Brain microvascular endothelial cell (primary cell): Measurements from ENCODE around the gene RASSF1.

Experiments used
- DNase-seq: peaks from one replicate; pipeline ENCODE4 v3.0.0-alpha.2; 2020
- H3K27ac ChIP-seq: fragments of 250-450 bp; sonication (Bioruptor Pico); 2 replicates; pipeline ENCODE4 v1.5.1; 2020; ENCODE audit warnings: mild to moderate bottlenecking, moderate library complexity
- H3K27me3 ChIP-seq: fragments of 250-450 bp; sonication (Bioruptor Pico); replicated peaks from 2 replicates; pipeline ENCODE4 v1.5.1; 2020; ENCODE audit warnings: mild to moderate bottlenecking
- H3K36me3 ChIP-seq: fragments of 250-450 bp; sonication (Bioruptor Pico); replicated peaks from 2 replicates; pipeline ENCODE4 v1.5.1; 2020; ENCODE audit warnings: mild to moderate bottlenecking
- H3K4me3 ChIP-seq: 2 replicates; pipeline ENCODE4 v1.5.1; 2011; ENCODE audit warnings: low read depth, mild to moderate bottlenecking, control low read depth, low read length, moderate library complexity
- CTCF ChIP-seq: IDR thresholded peaks from 2 replicates; pipeline ENCODE4 v1.5.1; 2011; ENCODE audit warnings: low read depth, mild to moderate bottlenecking, moderate library complexity, low read length, control low read depth, inconsistent platforms; ENCODE audit errors: missing control alignments
- in situ Hi-C: cut with HindIII; loops from 2 replicates; pipeline ENCODE4 v1.10.0; 2017; ENCODE audit warnings: low sequenced_read_pairs, low pct_ligation_motif_present

RASSF1 gene

GRCh38 chr3:50298836-50299637, 41.6 kb downstream of the RASSF1 start, which contains the start of the genes HYAL3 and NAA80:
TSS of gene HYAL3 (minus strand) at chr3:50299405. CDS start at chr3:50295602, 3,803 bp downstream.
TSS of gene NAA80 (minus strand) at chr3:50299405. CDS start at chr3:50297463, 1,942 bp downstream.
- H3K27me3 ChIP-seq: no peaks in the 10 kb centered on the region
- H3K4me3 ChIP-seq: peak within 1 kb of the TSS; percentile 94
- in situ Hi-C loops: no loop called here
- peak; percentile 46 for TF ChIP-seq CTCF
- peak within 1 kb of the TSS; percentile 78 for H3K27ac ChIP-seq
- no peaks in the 10 kb centered on the region for H3K36me3 ChIP-seq
- peak; percentile 99 for DNase-seq

DNA sequence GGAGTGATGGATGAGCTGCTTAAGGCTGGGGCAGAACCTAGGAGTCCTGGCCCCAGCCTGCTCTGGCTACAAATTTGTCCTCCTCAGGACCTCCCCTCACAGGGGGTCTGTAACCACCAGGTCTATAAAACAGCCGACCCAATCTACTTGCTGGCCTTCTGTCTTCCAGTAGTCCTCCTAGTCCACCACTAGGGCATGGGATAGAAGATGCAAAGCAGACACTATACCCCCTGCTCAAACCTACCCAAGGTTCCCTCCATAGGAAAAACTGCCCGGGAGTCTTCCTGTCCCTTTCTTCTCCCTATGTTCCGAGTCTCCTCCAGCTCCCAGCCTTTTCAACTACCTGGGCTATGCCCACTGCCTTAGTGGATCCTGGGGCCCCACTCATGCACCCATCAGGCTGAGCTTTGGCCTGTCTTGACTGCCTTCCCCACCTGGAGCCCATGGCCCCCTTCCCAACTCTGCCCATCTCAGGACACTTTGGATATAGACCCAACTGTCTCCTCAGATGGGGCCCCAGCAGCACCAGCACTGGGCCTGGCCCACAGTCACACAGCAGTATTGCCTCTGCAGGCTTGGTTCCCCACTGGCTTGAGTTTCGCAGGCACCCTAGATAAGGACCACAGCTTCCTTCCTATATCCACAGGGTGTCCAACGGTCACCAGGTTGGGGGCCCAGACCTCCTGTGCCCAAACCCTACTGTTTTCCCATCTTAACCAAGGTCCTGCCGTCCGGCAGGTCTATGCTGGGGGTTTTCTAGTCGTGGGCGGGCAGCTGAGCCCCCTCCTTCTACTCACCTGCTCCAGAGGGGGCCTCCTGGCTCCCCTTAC, 42.5 kb downstream of the RASSF1 start:
- no peak for DNase-seq
- in situ Hi-C loops: no loop called here
- Histone ChIP-seq H3K27ac (peak overlapping the region; percentile 78), H3K4me3 (peak overlapping the region; percentile 94), H3K36me3 (no peaks in the 10 kb centered on the region), H3K27me3 (no peaks in the 10 kb centered on the region)
- TF ChIP-seq CTCF: peak; percentile 50

DNA sequence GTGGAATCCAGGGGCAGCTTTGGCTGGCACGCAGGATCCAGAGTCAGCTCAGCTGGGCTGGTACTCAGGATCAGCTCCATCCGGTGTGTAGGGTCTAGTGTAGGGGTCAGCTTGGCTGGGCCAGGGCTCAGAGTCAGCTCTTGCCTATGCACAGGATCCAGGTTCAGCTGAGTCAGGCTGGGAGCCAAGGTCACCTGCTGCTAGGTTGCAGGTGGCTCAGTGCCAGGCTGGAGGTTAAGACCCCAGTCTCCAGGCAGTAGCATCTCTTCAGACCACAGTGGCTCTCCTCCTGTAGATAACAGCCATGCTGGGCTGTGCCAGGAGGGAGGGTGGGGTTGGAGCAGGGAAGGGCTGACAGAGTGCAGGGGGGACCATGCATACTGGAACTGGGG, 43.3 kb downstream of the RASSF1 start:
- Histone ChIP-seq H3K27ac (no peak overlapping the region), H3K27me3 (no peaks in the 10 kb centered on the region), H3K4me3 (no peak overlapping the region), H3K36me3 (no peaks in the 10 kb centered on the region)
- no peak for TF ChIP-seq CTCF
- DNase-seq: no peak
- in situ Hi-C loops: no loop called here

DNA sequence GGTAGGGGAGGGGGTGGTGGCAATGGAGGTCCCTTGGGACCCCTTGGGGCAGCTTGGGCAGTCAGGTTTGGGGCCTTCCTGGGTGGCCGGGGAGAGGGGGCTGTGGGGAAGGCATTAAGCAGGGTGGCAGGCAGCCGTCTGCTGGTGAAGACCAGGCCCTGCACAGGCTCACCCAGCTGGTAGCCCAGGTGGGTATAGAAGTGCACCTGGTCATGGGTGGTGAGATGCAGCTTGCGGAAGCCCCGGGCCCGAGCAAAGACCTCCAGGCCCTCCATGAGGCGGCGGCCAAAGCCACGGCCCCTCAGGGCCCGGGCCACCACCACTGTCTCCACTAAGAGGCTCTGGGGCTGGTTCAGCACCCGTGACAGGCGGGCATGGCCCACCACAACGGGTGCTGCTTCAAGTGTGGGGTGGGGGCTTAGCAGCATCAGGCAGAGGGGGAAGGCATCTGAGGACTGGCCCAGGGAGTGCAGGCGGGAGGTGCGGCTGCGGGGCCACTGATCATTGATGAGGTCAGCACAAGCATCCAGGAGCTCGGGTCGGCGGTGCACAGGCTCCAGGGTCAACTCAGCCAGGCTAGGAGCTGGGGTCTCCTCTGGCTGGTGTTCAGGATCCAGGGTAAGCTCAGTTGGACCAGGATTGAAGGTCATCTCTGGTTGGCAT, 43.8 kb downstream of the RASSF1 start:
- DNase-seq: no peak
- H3K36me3 ChIP-seq: no peaks in the 10 kb centered on the region
- TF ChIP-seq CTCF: no peak
- H3K27ac ChIP-seq: no peak overlapping the region
- no peaks in the 10 kb centered on the region for H3K27me3 ChIP-seq
- no peak overlapping the region for H3K4me3 ChIP-seq
- in situ Hi-C loops: no loop called here

DNA sequence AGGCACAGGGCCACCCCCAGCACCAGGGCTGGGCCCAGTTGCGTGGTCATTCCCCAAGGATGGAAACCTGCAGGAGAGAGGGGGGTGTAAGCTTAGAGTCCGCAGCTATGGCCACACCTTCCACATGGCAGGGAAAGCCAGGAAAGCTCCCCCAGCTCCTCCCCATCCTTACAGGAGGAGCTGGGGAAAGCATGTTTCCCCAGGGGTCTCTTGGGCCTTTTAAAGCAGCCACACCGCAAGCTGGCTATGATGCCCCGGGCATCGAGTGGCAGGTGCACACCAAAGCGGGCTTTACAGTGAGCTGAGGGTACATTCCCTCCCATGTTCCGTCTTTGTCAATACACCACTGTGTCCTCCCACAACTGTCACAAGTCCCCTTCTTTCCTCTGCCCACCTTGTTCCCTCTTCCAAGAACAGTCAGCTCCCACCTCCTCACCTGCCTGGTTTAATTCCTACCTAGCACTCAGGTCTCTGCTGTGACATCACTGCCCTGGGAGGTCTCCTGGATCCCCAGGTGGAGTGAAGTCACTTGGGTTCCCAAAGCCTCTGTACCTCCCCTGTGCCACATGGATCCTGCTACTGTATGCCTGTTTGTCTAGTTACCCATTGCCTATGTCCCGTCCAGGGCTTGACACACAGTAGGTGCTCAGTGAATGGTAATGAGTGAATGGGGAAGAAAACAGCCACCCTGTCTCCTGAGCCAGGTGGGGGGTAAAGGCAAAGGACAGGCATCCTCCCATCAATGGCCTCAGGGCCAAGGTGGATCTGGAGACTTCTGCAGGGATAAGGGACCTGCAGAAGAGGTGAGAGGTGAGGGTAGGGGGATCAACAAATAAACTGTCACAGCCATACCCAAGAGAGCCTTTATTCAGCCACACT, 44.8 kb downstream of the RASSF1 start:
- Histone ChIP-seq H3K27me3 (no peaks in the 10 kb centered on the region), H3K27ac (no peak overlapping the region), H3K36me3 (no peaks in the 10 kb centered on the region), H3K4me3 (no peak overlapping the region)
- in situ Hi-C loops: no loop called here
- no peak for TF ChIP-seq CTCF
- no peak for DNase-seq
